Testis (tissue), 3 donors: ENCODE data around the gene ITPKB. TPM values are rescaled to one million over a fixed set of nuclear protein-coding genes. Genes with fewer than 3 reads are reported as not detected.

Source experiments
- DNase-seq: peaks from one replicate; pipeline ENCODE4 v3.0.0-alpha.2; 2019
- H3K27ac ChIP-seq, 2 donors: fragments of 200-600 bp; sonication (generic); one replicate each; pipeline ENCODE4 v1.5.1; 2019
- H3K27me3 ChIP-seq: fragments of 200-600 bp; sonication (generic); one replicate; pipeline ENCODE4 v1.5.1; 2019
- H3K36me3 ChIP-seq: fragments of 200-600 bp; sonication (generic); one replicate; pipeline ENCODE4 v1.5.1; 2017; ENCODE audit warnings: low read depth; ENCODE audit errors: missing control alignments
- H3K4me1 ChIP-seq: fragments of 200-600 bp; sonication (generic); one replicate; pipeline ENCODE4 v1.5.1; 2019
- H3K4me3 ChIP-seq, 2 donors: fragments of 200-600 bp; sonication (generic); one replicate each; pipeline ENCODE4 v1.5.1; 2017 to 2019
- H3K9me3 ChIP-seq: fragments of 200-600 bp; sonication (generic); one replicate; pipeline ENCODE4 v1.5.1; 2017
- POLR2A ChIP-seq: fragments of 450-650 bp; IDR thresholded peaks from one replicate; pipeline ENCODE4 v1.6.1; 2017; ENCODE audit warnings: antibody characterized with exemption, mild to moderate bottlenecking, moderate library complexity
- WGBS, 2 donors: methylation state at CpG; one replicate each; pipeline ENCODE4 v1.1.5; 2018; 5-methylcytosine and 5-hydroxymethylcytosine counted together
- intact Hi-C: fragments of 100-400 bp; cut with DNase I; formaldehyde crosslinking; loops from one replicate; pipeline ENCODE4 v1.15.1; 2023; ENCODE audit warnings: low total_unique reads
- polyA plus RNA-seq: library from polyadenylated mRNA; stranded (reverse); fragments of 350-450 nt; fragmentation: Illumina TruSeq; extraction: RNeasy Lipid Tissue Mini Kit (QIAGEN cat#74804); gene quantifications from one replicate; pipeline ENCODE4 v1.2.3, GENCODE V29; 2014; ENCODE audit warnings: low read depth, low replicate concordance; ENCODE audit not compliant: insufficient read depth
- total RNA-seq, 2 donors: library from RNA; depleted of rRNA; stranded (reverse); fragments of >200 nt; gene quantifications; one replicate each; pipeline ENCODE4 v1.2.3, GENCODE V29; 2016
- TF ChIP-seq, protein P1 (sequence below), 3 experiments: fragments of 450-650 bp in 2 of 3; fragments of 200-600 bp in 1 of 3; sonication (generic) in 1 of 3; IDR thresholded peaks; one replicate each; pipeline ENCODE4 v1.5.1; 2016 to 2019; ENCODE audit warnings: antibody characterized with exemption in 3 of 3, mild to moderate bottlenecking in 2 of 3, moderate library complexity in 1 of 3

ITPKB gene
- total and polyA plus RNA-seq, 3 donors from 2014 or later, result 11.4 to 18.0 (median 13.5) TPM

DNA sequence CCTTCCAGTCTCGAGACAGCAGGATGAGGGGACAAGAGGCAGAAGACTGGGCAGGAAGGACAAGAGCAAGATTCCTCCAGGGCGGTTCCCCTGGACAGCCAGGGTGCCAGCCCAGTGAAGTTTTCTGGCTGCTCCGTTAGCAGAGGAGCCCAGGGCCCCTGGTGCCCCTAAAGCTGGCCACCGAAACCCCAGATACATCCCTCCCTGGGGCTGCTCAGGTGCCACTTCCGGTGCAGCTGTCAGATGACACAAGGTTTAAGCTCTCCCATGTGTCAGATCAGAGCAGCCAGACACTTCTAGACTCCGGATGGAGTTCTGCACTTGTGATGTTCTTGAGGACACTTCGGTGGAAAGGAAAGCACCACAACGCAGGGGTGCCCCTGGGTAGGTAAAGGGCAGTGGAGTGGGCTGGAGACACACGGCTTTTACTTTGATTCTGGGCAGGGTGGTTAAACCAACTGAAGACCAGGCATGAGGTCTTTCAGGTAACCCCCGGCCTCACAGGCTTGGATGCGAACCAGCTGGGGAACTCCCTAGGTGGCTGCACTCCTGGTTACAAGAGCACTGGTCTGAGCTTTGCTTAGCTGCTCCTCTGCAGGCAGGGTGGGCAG is 85.7 kb downstream of the ITPKB start:
- WGBS, 2 donors, result 87 to 90% methylated on average over 7 to 11 of the region's 11 CpGs
- peaks cover 18% of the 10 kb centered on the region for H3K4me1 ChIP-seq
- intact Hi-C loops, result no loop called here
- no peaks in the 10 kb centered on the region for H3K9me3 ChIP-seq
- H3K4me3 ChIP-seq, result no peak overlapping the region
- no peaks in the 10 kb centered on the region for H3K36me3 ChIP-seq
- DNase-seq, result no peak
- no peaks in the 10 kb centered on the region for H3K27me3 ChIP-seq
- H3K27ac ChIP-seq, result no peak overlapping the region
- no peak for TF ChIP-seq POLR2A
- TF ChIP-seq, protein P1, sequence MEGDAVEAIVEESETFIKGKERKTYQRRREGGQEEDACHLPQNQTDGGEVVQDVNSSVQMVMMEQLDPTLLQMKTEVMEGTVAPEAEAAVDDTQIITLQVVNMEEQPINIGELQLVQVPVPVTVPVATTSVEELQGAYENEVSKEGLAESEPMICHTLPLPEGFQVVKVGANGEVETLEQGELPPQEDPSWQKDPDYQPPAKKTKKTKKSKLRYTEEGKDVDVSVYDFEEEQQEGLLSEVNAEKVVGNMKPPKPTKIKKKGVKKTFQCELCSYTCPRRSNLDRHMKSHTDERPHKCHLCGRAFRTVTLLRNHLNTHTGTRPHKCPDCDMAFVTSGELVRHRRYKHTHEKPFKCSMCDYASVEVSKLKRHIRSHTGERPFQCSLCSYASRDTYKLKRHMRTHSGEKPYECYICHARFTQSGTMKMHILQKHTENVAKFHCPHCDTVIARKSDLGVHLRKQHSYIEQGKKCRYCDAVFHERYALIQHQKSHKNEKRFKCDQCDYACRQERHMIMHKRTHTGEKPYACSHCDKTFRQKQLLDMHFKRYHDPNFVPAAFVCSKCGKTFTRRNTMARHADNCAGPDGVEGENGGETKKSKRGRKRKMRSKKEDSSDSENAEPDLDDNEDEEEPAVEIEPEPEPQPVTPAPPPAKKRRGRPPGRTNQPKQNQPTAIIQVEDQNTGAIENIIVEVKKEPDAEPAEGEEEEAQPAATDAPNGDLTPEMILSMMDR (IDR thresholded peaks at IDR 0.05), result no peak

DNA sequence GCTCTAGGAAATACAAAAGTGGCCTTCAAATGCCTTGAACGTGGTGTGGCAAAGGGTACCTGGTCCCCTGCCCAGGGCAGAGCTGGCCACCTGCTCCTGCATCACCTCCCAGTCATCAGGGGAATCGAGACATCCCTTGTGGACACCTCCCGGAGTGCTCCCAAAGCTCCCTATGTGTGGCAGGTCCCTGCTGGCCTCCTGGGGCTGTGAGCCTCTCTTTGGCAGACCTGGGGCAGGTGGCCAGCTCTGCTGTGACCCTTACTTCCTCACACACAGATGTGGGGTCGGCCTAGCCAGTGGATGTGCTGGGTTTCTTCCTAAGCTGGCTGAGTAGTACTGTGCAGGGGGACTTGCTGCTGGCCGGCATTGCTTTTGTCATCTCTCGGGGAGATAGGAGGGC is 86.5 kb downstream of the ITPKB start:
- H3K4me1 ChIP-seq, result peaks cover 10% of the 10 kb centered on the region
- H3K36me3 ChIP-seq, result no peaks in the 10 kb centered on the region
- H3K4me3 ChIP-seq, result no peak overlapping the region
- WGBS, 2 donors, result 86 to 95% methylated on average over 3 to 6 of the region's 6 CpGs
- DNase-seq, result no peak
- H3K27ac ChIP-seq, result no peak overlapping the region
- TF ChIP-seq, protein P1 (IDR thresholded peaks at IDR 0.05), result no peak
- TF ChIP-seq POLR2A, result no peak
- H3K27me3 ChIP-seq, result no peaks in the 10 kb centered on the region
- H3K9me3 ChIP-seq, result no peaks in the 10 kb centered on the region
- intact Hi-C loops, result no loop called here

DNA sequence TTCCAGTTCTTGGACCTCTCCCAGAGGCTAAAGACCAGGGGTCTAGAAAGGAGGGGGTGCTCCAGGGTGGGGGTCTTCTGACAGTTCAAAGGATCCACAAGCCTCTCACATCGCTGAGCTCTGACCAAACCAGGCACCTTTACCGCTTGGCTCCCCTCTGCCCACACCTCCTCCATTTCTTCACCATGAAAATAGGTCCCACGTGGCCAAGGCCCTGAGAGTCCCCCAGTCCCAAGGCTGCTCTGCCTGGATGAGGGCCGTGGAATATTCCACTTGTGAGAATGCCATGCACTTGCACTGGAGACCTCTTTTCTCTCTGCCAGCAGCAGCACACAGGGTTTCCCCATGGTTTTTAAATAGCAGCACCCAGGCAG is 87.4 kb downstream of the ITPKB start:
- H3K27ac ChIP-seq, result no peak overlapping the region
- no peak overlapping the region for H3K4me3 ChIP-seq
- no peaks in the 10 kb centered on the region for H3K36me3 ChIP-seq
- WGBS, 2 donors, result 70 to 75% methylated on average over 4 of the region's 4 CpGs
- H3K9me3 ChIP-seq, result no peaks in the 10 kb centered on the region
- no peak for TF ChIP-seq POLR2A
- TF ChIP-seq, protein P1 (IDR thresholded peaks at IDR 0.05), result no peak
- no peak for DNase-seq
- H3K4me1 ChIP-seq, result peaks cover 6% of the 10 kb centered on the region
- no peaks in the 10 kb centered on the region for H3K27me3 ChIP-seq
- intact Hi-C loops, result no loop called here

DNA sequence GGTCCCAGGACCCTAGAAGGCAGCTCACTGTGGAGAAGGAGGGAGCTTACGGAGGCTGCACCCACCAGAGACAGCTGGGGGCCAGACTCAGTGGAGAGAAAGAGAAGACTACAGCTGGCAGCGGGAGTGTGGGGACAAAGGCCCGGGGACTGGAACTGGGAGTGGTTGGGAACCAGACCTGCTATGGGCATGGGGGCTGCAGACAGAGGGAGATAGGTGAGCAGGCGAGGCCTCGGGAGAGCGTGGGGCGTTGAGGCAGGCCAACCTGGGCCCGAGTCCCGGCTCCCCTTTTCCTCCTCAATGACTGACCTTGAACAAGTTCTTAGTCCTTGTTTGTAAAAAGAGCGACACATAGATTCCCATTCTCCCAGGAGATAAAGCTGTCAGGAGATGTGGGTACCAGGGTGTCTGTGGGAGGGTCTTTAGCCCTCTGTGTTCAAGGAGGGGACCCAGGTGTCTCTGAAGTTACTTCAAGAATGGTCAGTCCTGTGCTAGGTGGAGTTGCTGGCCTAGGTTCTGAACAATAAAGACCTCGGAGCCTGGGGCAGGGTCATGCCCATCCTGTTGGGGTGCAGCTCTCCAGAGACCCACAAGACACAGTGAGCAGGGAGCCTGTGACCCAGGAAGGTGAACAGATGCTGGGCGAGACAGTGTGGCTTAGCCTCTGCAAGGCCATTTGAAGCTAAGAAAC is 87.9 kb downstream of the ITPKB start:
- Histone ChIP-seq H3K27me3 (no peaks in the 10 kb centered on the region), H3K9me3 (no peaks in the 10 kb centered on the region), H3K4me1 (peaks cover 6% of the 10 kb centered on the region), H3K4me3 (no peak overlapping the region), H3K27ac (no peak overlapping the region), H3K36me3 (no peaks in the 10 kb centered on the region)
- DNase-seq, result no peak
- TF ChIP-seq POLR2A, result no peak
- TF ChIP-seq, protein P1 (IDR thresholded peaks at IDR 0.05), result no peak
- intact Hi-C loops, result no loop called here
- 78 to 80% methylated on average over 12 of the region's 12 CpGs for WGBS, 2 donors
